GM19467 (cell line): ENCODE data around the gene OXSR1.

Experiments used
- ATAC-seq: cut with Tn5 transposase; IDR thresholded peaks from one replicate; pipeline ENCODE4 v1.9.1; 2021; ENCODE audit warnings: mild to moderate bottlenecking, moderate library complexity; ENCODE audit not compliant: unreplicated experiment

OXSR1 gene

DNA sequence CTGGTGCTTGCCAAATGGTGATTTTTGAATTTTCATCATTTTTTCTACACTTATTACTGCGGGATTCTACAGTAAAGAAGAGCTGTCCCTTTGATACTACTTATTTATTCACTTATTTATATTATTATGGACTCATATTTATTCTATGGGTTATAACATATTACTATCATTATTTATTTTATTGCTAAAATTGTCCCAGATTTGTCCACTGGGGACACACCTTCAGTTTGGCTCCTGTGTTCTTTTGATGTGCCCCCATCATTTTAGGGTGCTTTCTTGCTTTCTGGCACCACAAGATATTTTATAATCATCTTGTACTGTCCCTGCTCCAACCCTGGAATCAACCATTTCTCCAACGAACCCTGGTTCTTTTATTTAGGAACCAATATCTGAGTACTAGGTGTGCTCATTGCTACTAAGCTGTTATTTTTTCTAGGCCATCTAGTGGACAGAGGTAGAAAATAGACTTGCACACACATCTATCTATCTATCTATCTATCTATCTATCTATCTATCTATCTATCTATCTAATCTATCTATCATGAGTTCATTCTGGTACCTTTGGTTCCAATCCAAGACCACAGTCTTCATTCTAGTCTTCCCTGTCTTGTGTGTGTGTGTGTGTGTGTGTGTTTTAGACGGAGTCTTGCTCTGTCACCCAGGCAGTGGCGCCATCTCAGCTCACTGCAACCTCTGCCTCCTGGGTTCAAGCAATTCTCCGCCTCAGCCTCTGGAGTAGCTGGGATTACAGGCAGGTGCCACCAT, 132.8 kb downstream of the OXSR1 start:
- no peak for ATAC-seq
